Muscle layer of duodenum (tissue), 2 donors: ENCODE data around the gene CFAP73.
"Not testable (repeated sequence)": the region's sequence is repeated elsewhere in the genome, so short reads cannot be mapped to it uniquely, and the experiment has no call there.

Experiments
- H3K27ac ChIP-seq: one replicate; pipeline ENCODE4 v1.7.0; 2013; ENCODE audit warnings: mild to moderate bottlenecking, low read length
- H3K27me3 ChIP-seq: one replicate; pipeline ENCODE4 v1.7.0; 2013; ENCODE audit warnings: low read depth, mild to moderate bottlenecking, control low read depth, low read length
- H3K36me3 ChIP-seq, 2 donors: one replicate each; pipeline ENCODE4 v1.7.0; 2013; ENCODE audit warnings: low read length in 2 of 2, control low read depth in 1 of 2, mild to moderate bottlenecking in 1 of 2; ENCODE audit not compliant: insufficient read depth in 2 of 2, control insufficient read depth in 1 of 2
- H3K4me1 ChIP-seq, 2 donors: one replicate each; pipeline ENCODE4 v1.7.0; 2013; ENCODE audit warnings: low read length in 2 of 2, mild to moderate bottlenecking in 2 of 2, control low read depth in 1 of 2, moderate library complexity in 1 of 2; ENCODE audit not compliant: insufficient read depth in 2 of 2, control insufficient read depth in 1 of 2
- H3K4me3 ChIP-seq, 2 donors: one replicate each; pipeline ENCODE4 v1.7.0; 2013; ENCODE audit warnings: low read length in 2 of 2, low read depth in 1 of 2, mild to moderate bottlenecking in 1 of 2
- H3K9me3 ChIP-seq, 2 donors: one replicate each; pipeline ENCODE4 v1.7.0; 2013; ENCODE audit warnings: low read length in 2 of 2, control low read depth in 1 of 2, mild to moderate bottlenecking in 1 of 2; ENCODE audit not compliant: control insufficient read depth in 1 of 2
- donor health status: healthy.

The CFAP73 gene

GRCh38 chr12:113109872-113110599 is 39.5 kb upstream of the CFAP73 start:
- Histone ChIP-seq H3K4me3 (no peak overlapping the region), H3K36me3 (no peaks in the 10 kb centered on the region), H3K9me3 (no peaks in the 10 kb centered on the region), H3K4me1 (no peaks in the 10 kb centered on the region), H3K27ac (no peak overlapping the region), H3K27me3 (no peaks in the 10 kb centered on the region)

DNA sequence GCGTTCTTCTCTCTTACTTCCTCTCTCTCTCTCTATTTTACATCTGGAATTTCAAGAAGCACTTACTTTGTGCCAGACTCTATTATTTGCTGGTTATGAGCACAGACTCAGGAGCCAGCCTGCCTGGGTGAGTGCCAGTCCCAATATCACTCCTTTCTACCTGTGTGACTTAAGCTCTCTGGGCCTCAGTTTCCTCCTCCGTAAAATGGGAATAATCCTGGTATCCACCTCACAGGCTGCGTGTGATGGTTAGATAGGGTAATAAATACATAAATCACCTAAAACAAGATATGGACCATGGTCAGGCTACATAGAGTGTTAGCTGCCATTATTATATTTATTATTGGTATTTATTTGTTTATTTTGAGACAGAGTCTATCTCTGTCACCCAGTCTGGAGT is 38.3 kb upstream of the CFAP73 start:
- Histone ChIP-seq H3K4me3 (no peak overlapping the region), H3K27me3 (no peaks in the 10 kb centered on the region), H3K27ac (no peak overlapping the region), H3K4me1 (no peaks in the 10 kb centered on the region), H3K9me3 (no peaks in the 10 kb centered on the region), H3K36me3 (no peaks in the 10 kb centered on the region)

DNA sequence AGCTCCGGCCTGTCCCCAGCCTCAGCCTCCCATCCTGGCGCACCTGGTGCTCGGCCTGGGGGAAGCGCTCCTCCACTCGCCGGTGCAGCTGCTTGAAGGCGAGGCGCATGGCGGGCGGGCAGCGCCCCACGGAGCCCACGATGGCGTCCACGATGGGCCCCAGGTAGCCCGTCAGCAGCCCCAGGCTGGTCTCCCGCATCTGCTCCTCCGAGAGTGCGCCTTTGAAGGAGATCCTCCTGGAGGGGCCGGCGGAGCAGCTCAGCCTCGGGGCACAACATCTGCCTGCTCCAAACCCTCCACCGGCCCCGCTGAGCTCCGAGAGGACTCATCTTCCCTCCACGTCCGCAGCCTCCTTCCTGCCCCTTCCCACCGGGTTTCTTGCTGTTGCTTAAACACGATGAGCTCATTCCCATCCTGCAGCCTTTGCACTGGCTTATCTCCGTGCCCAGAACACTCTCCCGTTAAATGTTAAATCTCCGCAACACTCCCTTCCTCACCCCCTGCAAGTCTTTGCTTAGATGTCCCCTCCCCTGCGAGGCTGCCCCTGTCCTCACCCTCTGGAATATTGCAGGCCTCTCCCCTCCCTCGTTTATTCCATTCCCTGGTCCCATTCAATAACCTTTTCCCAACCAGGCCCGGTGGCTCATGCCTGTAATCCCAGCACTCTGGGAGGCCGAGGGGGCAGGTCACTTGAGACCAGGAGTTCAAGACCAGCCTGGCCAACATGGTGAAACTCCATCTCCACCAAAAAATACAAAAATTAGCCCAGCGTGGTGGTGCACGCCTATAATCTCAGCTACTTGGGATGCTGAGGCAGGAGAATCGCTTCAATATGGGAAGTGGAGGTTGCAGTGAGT is 37.3 kb upstream of the CFAP73 start:
- Histone ChIP-seq H3K36me3 (no peaks in the 10 kb centered on the region), H3K9me3 (no peaks in the 10 kb centered on the region), H3K4me3 (no peak overlapping the region), H3K4me1 (no peaks in the 10 kb centered on the region), H3K27ac (no peak overlapping the region), H3K27me3 (no peaks in the 10 kb centered on the region)

- no peak overlapping the region for H3K27ac ChIP-seq
- no peak overlapping the region for H3K4me3 ChIP-seq
- no peaks in the 10 kb centered on the region for H3K36me3 ChIP-seq
- no peaks in the 10 kb centered on the region for H3K4me1 ChIP-seq
- H3K9me3 ChIP-seq, result no peaks in the 10 kb centered on the region
- H3K27me3 ChIP-seq, result no peaks in the 10 kb centered on the region
Observed at GRCh38 chr12:113113397-113113796, 36.1 kb upstream of the CFAP73 start.

GRCh38 chr12:113114447-113115178 is 34.9 kb upstream of the CFAP73 start:
- no peaks in the 10 kb centered on the region for H3K9me3 ChIP-seq
- no peak overlapping the region for H3K27ac ChIP-seq
- peaks cover 5% of the 10 kb centered on the region for H3K27me3 ChIP-seq
- H3K4me1 ChIP-seq, result no peaks in the 10 kb centered on the region
- no peaks in the 10 kb centered on the region for H3K36me3 ChIP-seq
- H3K4me3 ChIP-seq, result no peak overlapping the region

GRCh38 chr12:113115455-113116126 is 33.9 kb upstream of the CFAP73 start:
- no peaks in the 10 kb centered on the region for H3K36me3 ChIP-seq
- H3K27me3 ChIP-seq, result peaks cover 6% of the 10 kb centered on the region
- no peaks in the 10 kb centered on the region for H3K9me3 ChIP-seq
- H3K4me1 ChIP-seq, result no peaks in the 10 kb centered on the region
- no peak overlapping the region for H3K4me3 ChIP-seq
- H3K27ac ChIP-seq, result no peak overlapping the region

- no peak overlapping the region for H3K27ac ChIP-seq
- no peaks in the 10 kb centered on the region for H3K4me1 ChIP-seq
- no peaks in the 10 kb centered on the region for H3K36me3 ChIP-seq
- no peaks in the 10 kb centered on the region for H3K9me3 ChIP-seq
- no peak overlapping the region for H3K4me3 ChIP-seq
- H3K27me3 ChIP-seq, result peaks cover 6% of the 10 kb centered on the region
Observed at GRCh38 chr12:113116875-113117274, 32.6 kb upstream of the CFAP73 start.

DNA sequence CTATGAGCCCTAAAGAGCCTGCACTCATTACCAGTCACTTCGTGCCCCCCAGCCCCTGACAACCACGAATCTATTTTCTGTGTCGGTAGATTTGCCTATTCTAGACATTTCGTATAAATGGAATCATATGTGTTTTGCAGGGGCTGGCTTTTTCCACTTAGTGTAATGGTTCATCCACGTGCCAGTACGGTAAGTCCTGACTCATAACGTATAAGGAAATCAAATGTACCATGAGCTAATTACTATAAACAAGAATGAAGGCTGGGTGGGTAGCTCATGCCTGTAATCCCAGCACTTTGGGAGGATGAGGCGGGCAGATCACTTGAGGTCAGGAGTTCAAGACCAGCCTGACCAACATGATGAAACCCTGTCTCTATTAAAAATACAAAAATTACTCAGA is 31.8 kb upstream of the CFAP73 start:
- not testable (repeated sequence) for H3K9me3 ChIP-seq, H3K4me3 ChIP-seq, H3K36me3 ChIP-seq, H3K4me1 ChIP-seq, H3K27ac ChIP-seq, H3K27me3 ChIP-seq

DNA sequence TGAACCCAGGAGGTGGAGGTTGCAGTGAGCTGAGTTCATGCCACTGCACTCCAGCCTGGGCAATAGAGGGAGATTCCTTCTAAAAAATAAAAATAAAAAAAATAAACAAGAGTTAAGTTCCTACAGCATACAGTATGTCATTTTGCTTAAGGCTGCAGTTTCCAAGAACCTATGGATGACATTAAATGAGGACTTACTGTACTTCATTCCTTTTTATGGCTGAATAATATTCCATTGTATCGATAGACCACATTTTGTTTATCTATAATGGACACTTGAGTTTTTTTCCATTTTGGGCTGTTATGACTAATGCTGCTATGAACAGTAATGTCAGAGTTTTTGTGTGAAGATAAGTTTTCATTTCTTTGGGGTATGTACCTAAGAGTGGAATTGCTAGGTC is 31.4 kb upstream of the CFAP73 start:
- H3K9me3 ChIP-seq, result peaks cover 0 to 2% of the 10 kb centered on the region in 2 donors
- peaks cover 6% of the 10 kb centered on the region for H3K27me3 ChIP-seq
- H3K27ac ChIP-seq, result no peak overlapping the region
- no peaks in the 10 kb centered on the region for H3K36me3 ChIP-seq
- H3K4me1 ChIP-seq, result no peaks in the 10 kb centered on the region
- no peak overlapping the region for H3K4me3 ChIP-seq

- Histone ChIP-seq H3K9me3 (peaks cover 0 to 5% of the 10 kb centered on the region in 2 donors), H3K4me1 (no peaks in the 10 kb centered on the region), H3K27me3 (peaks cover 6% of the 10 kb centered on the region), H3K27ac (no peak overlapping the region), H3K4me3 (no peak overlapping the region), H3K36me3 (no peaks in the 10 kb centered on the region)
Observed at GRCh38 chr12:113119980-113120669, 29.4 kb upstream of the CFAP73 start.
